ENCODE data around the gene FCHO1.
A peak's percentile ranks its signal among the peaks of the same experiment; 100 is the strongest.
"Not testable (repeated sequence)": the region's sequence is repeated elsewhere in the genome, so short reads cannot be mapped to it uniquely, and the experiment has no call there.

FCHO1 gene

DNA sequence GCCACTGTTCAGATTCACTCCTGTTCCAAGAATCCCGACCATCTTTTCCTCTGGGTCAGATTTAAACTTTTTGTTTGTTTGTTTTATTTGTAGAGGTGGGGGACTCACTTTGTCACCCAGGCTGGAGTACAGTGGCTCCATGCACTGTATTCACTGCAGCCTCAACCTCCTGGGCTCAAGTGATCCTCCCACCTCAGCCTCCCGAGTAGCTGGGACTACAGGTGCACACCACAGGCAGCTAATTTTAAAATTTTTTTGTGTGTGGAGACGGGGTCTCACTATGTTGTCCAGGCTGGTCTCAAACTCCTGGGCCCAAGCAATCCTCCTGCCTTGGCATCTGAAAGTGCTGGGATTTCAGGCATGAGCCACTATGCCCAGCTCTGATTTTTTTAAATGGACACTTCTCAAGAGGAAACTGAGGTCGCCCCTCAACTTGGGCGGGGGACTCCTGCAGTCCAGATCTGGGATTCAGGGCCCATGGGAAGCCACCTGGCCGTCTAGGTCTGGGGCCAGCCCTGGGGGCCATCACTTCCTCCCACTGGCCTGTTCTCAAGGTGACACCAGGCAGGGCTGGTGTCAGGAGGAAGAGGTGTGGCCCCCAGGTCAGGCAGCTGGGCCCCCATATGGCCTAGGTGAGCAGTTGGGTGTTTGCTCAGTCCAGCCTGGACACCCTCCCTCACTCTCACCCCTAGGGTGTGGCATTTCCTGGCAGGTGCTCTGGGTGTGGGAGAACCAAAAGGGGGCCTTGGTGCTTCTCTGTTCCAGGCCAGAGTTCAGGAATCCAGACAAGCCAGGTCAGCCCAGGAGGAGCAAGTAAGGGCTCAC lies 44.9 kb downstream of the FCHO1 start:
- DNase-seq = no peak

DNA sequence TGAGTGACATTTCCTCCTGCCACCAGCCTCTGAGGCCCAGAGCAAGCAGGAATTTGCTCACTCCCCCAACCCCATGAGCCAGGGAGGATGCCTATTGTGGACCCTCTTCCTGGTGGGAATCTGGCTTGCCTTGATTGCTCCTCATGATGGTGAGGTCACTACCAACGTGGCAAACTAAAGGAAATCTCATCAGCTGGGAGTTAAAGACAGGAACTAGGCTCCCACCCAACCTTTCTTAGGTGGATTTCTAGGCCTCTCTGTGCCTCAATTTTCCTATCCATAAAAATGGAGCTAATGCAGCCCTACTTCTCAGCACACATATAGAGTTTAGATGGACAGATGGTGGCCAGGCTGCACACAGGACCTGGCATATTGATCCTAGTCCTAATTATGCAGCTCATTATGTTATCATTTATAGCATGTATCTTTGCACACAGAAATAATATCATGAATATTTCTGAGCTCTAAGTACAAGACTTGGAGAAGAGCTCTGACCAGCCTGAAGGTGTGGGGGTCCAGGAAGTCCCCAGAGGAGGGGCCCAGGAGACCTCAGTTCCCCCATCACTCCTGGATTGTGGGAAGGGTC lies 45.7 kb downstream of the FCHO1 start:
- DNase-seq = no peak

DNA sequence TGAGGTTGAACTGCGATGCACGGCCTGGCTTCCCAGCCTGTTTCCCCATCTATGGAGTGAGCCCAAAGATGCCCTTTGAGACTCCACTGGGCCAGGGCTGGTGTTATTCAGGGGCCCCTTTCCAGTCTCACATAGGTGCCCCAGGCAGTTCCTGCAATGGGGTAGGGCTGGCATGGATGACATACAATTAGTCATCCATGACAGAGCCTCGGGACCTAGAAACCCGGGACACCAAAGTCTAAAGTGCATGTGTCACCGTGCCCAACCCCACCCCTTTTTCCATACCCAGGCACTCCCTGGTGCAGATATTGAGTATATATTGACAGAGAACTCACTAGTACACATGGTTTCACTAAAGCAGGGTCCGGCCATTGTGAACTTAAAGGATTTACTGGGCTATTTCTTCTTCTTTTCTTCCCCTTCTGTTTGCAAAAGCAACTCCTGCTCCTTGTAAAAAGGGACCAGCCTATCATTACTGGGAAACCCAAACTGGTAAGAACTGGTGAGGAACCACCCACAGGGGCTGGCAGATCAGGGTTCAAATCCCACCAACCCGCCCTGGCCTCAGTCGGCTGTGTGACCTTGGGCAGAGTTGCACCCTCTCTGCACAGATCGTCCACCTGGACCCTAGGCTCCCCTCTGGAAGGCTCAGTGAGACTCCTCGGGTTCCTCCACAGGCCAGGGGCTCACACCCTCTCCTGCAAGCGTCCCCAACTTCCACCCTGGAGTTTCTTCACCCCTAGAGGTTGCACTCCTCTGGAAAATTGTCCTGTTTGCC lies 46.3 kb downstream of the FCHO1 start:
- DNase-seq = no peak

DNA sequence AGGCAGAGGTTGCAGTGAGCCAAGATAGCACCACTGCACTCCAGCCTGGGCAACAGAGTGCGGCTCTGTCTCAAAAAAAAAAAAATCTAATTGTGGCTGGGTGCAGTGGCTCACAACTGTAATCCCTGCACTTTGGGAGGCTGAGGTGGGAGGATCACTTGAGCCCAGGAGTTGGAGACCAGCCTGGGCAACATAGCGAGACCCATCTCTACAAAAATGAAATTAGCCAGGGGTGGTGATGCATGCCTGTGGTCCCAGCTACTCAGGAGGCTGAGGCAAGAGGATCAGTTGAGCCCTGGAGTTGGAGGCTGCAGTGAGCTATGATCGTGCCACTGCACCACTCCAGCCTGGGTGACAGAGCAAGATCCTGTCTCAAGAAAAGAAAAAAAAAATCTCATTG lies 47.3 kb downstream of the FCHO1 start:
- DNase-seq = not testable (repeated sequence)

DNA sequence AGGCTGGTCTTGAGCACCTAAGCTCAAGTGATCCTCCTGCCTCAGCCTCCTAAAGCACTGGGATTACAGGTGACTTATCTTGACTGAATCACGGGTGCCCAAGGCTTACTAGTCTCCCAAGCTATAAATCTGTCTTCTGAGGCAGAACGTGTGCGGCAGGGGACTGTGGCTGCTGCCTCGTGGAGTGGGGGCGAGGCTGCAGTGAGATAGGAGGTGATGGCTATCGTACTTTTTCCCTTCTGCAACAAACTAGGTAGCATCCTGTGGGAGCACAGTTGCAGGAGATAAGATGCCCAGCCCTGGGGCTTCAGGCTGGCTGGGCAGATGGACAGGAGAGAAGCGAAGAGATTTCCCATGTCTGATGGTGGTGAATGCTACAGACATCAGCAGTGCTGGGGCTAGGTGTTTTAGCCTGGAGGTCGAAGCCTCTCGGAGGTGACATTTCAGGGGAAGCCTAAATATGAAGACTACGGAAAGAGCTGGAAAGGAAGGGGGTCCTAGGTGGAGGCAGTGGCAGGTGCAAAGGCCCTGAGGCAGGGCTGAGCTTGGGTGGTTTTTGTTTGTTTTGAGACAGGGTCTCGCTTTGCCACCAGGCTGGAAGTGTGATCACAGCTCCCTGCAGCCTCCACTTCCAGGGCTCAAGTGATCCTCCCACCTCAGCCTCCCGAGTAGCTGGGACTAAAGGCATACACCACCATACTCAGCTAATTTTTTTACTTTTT lies 51.0 kb downstream of the FCHO1 start:
- DNase-seq = peak; percentile 26

DNA sequence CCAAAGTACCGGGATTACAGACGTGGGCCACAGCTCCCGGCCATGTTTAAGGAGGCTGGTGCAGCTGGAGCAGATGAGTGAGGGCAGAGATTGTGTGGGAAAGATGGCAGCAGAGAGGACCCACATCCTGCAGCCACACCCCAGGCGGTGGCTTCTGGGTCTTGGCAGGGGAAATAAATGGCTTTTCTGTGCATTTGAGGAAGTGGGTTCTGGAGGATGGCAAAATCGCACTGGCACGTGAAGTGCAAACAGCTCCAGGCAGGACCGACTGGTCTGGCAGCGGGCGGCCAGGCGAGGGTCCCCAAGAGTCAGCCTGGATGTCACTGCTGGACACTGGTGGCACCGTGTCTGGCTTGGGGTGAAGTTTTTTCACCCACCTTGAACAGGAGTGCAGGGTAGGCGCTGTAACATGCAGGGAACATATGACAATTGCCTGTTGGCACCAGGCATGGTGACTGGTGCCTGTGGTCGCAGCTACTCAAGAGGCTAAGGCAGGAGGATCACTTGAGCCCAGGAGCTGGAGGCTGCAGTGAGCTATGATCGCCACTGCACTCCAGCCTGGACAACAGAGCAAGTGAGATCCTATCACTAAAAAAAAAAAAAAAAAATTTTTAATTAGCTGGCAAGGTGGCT lies 52.1 kb downstream of the FCHO1 start:
- no peak for DNase-seq

DNA sequence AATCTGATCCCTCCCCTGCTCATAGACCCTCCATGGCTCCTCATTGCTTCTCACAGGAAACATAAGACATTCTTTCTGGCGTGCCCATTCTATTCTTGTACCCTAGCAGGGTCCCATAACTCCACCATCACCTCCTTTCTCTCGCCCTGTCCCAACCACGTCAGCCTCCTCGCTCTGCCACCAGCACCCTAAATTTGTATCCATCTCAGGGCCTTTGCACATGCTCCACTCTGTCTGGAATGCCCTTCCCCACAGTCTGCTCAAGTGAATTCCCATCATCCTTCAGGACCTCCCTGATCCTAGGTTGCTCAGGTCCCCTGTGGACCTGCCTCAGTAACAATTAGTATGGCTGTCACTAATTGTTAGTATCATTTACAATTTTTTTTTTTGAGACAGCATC lies 54.1 kb downstream of the FCHO1 start:
- DNase-seq = no peak

- DNase-seq = no peak
Measured at GRCh38 chr19:17806945-17807344, 55.7 kb downstream of the FCHO1 start.

GRCh38 chr19:17807731-17808316 lies 56.5 kb downstream of the FCHO1 start:
- DNase-seq = no peak

DNA sequence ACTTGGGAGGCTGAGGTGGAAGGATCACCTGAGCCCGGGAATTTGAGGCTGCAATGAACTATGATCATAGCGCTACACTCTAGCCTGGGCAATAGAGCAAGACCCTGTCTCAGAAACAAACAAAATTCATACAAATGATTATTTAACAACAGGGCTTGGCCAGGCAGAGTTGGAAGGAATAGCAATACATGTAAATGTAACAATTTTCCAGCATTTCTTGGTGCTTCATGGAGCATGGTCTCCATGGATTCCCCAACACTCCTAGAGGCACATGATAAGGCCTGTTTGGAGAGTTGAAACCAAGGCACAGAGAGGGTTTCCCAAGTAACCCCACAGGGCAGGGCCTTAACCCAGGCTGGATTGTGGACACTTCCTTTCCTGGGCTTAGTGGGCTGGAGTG lies 59.8 kb downstream of the FCHO1 start:
- no peak for DNase-seq

- DNase-seq = no peak
Measured at GRCh38 chr19:17811681-17812080, 60.4 kb downstream of the FCHO1 start.

DNA sequence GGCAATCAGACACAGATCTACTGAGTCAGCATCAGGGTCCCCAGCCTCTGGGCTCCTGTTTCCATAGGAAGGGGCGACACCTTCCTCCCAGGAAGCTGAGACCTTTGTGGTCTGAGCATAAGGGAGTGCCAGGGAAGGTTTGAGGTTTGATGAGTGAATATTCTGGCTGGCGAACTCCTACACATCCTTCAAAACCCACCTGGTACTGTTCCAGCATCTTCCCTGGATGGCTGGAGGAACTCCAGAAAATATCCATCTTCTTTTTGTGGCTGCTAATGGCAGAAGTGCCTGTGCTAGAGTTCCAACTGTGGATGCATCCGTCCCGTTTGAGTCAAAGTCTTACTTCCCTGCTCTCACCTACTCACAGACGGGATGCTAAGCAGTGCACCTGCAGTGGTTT lies 60.8 kb downstream of the FCHO1 start:
- no peak for DNase-seq

GRCh38 chr19:17817668-17818363 lies 66.5 kb downstream of the FCHO1 start:
- no peak for DNase-seq

DNA sequence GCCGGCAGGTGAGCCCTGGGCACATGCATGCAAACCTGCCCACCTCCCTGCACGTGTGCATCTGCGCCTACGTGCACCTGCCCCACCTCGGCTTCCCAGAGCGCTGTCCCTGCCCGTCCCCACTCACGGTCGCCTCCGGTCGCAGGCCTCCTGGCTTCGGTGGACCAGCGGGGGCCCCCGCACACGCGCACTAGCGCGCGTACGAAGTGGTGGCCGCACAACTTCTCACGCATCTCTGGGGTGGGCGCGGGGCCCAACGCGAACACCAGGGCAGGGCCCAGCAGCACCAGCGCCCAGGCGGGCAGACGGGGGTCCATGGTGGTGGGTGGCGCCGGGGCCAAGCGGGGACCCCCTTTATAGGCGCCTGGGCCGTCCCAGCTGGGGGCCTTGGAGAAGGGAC lies 69.9 kb downstream of the FCHO1 start, which contains the start of gene INSL3:
Gene INSL3, minus strand, starts transcription at position 330 of the 400 bp plus-strand sequence. Its CDS starts 13 bp downstream, at position 317.
- no peak for DNase-seq

DNA sequence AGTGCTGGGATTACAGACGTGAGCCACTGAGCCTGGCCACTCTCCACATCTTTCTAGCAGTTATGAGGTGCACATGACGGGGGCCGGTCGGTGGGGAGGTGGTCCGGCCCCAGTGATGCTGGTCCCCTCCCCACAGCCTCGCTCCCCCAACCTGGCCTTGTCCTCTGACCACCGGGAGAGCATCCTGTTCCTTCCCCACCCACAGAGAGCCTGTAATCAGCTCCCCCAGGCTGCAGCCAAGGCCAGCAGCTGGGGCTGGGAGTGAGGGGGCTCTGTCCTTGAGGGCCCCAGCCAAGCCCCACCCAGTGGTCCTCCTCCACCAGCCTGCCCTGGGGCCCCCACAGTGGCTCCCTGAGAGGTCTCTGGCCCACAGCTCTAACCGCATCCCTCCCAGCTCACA lies 73.1 kb downstream of the FCHO1 start:
- DNase-seq = no peak

DNA sequence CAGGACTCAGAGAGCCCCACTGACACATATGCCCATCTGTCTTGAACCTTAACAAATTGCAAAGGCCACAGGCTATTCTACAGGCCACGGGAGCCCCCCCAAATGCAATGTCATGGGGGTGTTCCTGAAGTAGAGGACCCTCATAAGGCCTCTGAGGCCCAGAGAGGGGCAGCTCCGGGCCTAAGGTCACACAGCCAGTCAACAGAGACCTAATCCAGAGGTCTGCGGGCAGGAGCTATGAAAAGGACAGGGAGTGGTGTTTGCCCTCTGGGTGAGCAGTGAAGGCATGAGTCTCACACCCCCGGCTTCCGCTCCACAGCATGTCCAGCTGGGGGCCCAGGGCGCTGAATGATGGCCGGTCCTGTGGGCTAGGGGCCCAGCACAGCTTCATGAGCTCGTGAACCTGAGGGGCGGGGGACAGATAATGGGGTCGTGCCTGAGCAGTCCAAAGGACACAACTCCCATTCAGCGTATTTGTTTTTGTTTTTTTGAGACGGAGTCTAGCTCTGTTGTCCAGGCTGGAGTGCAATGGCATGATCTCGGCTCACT lies 75.3 kb downstream of the FCHO1 start:
- no peak for DNase-seq

- DNase-seq = peak; percentile 95
Measured at GRCh38 chr19:17829855-17830566, 78.7 kb downstream of the FCHO1 start.

DNA sequence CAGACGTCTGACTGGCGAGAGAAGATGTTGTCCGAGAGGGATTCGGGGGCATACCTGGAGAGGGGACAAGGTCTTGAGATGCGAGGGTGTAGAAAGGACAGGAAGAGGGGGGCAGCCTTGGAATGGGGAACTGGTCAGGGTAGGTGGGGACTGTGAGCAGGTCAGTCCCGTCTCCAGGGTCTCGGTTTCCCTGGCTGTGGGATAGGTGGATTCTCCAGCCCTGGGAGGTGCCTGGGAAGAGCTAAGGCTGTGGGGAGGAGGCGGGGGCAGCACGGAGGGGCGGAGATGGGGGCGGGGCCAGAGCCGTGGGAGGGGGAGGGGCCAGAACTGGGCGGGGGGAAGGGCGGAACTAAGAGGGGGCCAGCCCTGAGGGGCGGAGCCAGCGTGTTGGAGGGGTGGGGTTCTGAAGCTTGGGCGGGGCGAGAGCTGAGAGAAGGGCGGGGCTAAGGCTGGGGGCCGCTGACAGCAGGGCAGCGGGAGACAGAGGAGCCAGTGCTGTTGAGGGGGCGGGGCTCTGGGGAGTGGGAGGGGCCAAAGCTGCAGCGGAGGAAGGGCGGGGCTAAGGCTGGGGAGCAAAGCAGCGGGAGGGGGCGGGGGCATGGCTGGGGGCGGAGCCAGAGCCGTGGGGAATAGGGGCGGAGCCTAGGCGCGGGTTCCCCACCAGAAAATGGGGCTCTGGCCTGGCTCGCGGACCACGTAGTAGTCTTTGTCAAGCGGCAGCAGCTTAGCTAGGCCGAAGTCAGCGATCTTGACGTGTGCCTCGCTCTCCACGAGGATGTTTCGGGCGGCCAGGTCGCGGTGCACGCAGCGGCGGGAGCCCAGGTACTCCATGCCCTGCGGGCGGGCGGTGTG lies 79.5 kb downstream of the FCHO1 start:
- peak; percentile 98 for DNase-seq

GRCh38 chr19:17831419-17831888 lies 80.2 kb downstream of the FCHO1 start:
- peak; percentile 56 for DNase-seq
